CD14-positive monocyte (primary cell): Measurements from ENCODE around the gene PAX6. TPM values are rescaled to one million over a fixed set of nuclear protein-coding genes. Genes with fewer than 3 reads are reported as not detected.

ENCODE experiments used
- DNase-seq, 3 donors: peaks; one replicate each; pipeline ENCODE4 v3.0.0-alpha.2; 2011 to 2022
- H2AFZ ChIP-seq: 2 replicates; pipeline ENCODE4 v1.6.0; 2012; ENCODE audit warnings: mild to moderate bottlenecking, low read depth, low read length, inconsistent platforms; ENCODE audit not compliant: insufficient read depth, poor library complexity, severe bottlenecking
- H3K27ac ChIP-seq, 2 donors: 1 replicate in 1 of 2; 2 replicates in 1 of 2; pipeline ENCODE4 v1.5.1; 2012 to 2013; ENCODE audit warnings: low read length in 2 of 2, control low read depth in 1 of 2, inconsistent platforms in 1 of 2, low read depth in 1 of 2, mild to moderate bottlenecking in 1 of 2
- H3K27me3 ChIP-seq, 2 donors: one replicate each; pipeline versions ENCODE4 v1.6.0 to v1.6.1; 2011 to 2013; ENCODE audit warnings: low read length in 2 of 2; ENCODE audit not compliant: control insufficient read depth in 2 of 2, insufficient read depth in 2 of 2
- H3K36me3 ChIP-seq, 2 donors: replicated peaks in 1 of 2; 1 replicate in 1 of 2; 2 replicates in 1 of 2; pipeline versions ENCODE4 v1.5.1 to v1.6.1; 2012 to 2013; ENCODE audit warnings: low read length in 2 of 2, control low read depth in 1 of 2, inconsistent platforms in 1 of 2, mild to moderate bottlenecking in 1 of 2; ENCODE audit not compliant: insufficient read depth in 2 of 2, control insufficient read depth in 1 of 2
- H3K4me1 ChIP-seq, 2 donors: 1 replicate in 1 of 2; 2 replicates in 1 of 2; pipeline versions ENCODE4 v1.5.1 to v1.6.1; 2012 to 2013; ENCODE audit warnings: low read length in 2 of 2, control low read depth in 1 of 2, inconsistent platforms in 1 of 2, mild to moderate bottlenecking in 1 of 2, moderate library complexity in 1 of 2; ENCODE audit not compliant: insufficient read depth in 2 of 2, control insufficient read depth in 1 of 2
- H3K4me2 ChIP-seq: replicated peaks from 2 replicates; pipeline ENCODE3; 2012; ENCODE audit warnings: low read length, moderate library complexity, mild to moderate bottlenecking; ENCODE audit not compliant: poor library complexity, severe bottlenecking; ENCODE audit errors: extremely low read depth
- H3K4me3 ChIP-seq, 3 experiments: fragments of 200-600 bp in 1 of 3; sonication (generic) in 1 of 3; replicated peaks in 1 of 3; 1 replicate in 2 of 3; 2 replicates in 1 of 3; pipeline ENCODE4 v1.5.1; 2011 to 2013; ENCODE audit warnings: low read length in 3 of 3, mild to moderate bottlenecking in 3 of 3, control low read depth in 2 of 3, low read depth in 2 of 3, inconsistent platforms in 1 of 3, moderate library complexity in 1 of 3
- H3K79me2 ChIP-seq: 2 replicates; pipeline ENCODE4 v1.6.0; 2012; ENCODE audit warnings: mild to moderate bottlenecking, control low read depth, inconsistent platforms, low read length, moderate library complexity; ENCODE audit not compliant: insufficient read depth
- H3K9ac ChIP-seq: 2 replicates; pipeline ENCODE4 v1.6.0; 2017; ENCODE audit warnings: low read length, mild to moderate bottlenecking; ENCODE audit not compliant: insufficient read depth, poor library complexity, severe bottlenecking
- H3K9me3 ChIP-seq, 2 donors: replicated peaks in 1 of 2; 1 replicate in 1 of 2; 2 replicates in 1 of 2; pipeline versions ENCODE4 v1.5.1 to v1.6.1; 2012 to 2013; ENCODE audit warnings: low read length in 2 of 2, control low read depth in 1 of 2; ENCODE audit not compliant: control insufficient read depth in 1 of 2, insufficient read depth in 1 of 2
- H4K20me1 ChIP-seq: 2 replicates; pipeline ENCODE4 v1.6.0; 2012; ENCODE audit warnings: mild to moderate bottlenecking, low read length, control low read depth, moderate library complexity; ENCODE audit not compliant: insufficient read depth
- H3K27ac Mint-ChIP-seq, 7 donors: one replicate each; pipeline ENCODE4 v1.8.0; 2020; ENCODE audit warnings: mild to moderate bottlenecking in 7 of 7, mixed read lengths in 7 of 7, moderate library complexity in 6 of 7, inconsistent platforms in 2 of 7
- H3K27me3 Mint-ChIP-seq, 3 donors: one replicate each; pipeline ENCODE4 v1.8.0; 2021 to 2022; ENCODE audit warnings: low read depth in 3 of 3, mild to moderate bottlenecking in 3 of 3, mixed read lengths in 3 of 3, moderate library complexity in 3 of 3, inconsistent platforms in 1 of 3
- H3K36me3 Mint-ChIP-seq, 2 donors: one replicate each; pipeline ENCODE4 v1.8.0; 2020; ENCODE audit warnings: mixed read lengths in 2 of 2, inconsistent platforms in 1 of 2, mild to moderate bottlenecking in 1 of 2
- H3K4me1 Mint-ChIP-seq: one replicate; pipeline ENCODE4 v1.8.0; 2020; ENCODE audit warnings: mild to moderate bottlenecking, mixed read lengths
- H3K4me3 Mint-ChIP-seq, 2 donors: one replicate each; pipeline ENCODE4 v1.8.0; 2020; ENCODE audit warnings: mild to moderate bottlenecking in 2 of 2, mixed read lengths in 2 of 2, moderate library complexity in 1 of 2
- H3K9me3 Mint-ChIP-seq, 7 donors: one replicate each; pipeline ENCODE4 v1.8.0; 2020 to 2022; ENCODE audit warnings: mixed read lengths in 7 of 7, mild to moderate bottlenecking in 6 of 7, moderate library complexity in 6 of 7, inconsistent platforms in 2 of 7
- CTCF ChIP-seq: fragments of 200-600 bp; IDR thresholded peaks from one replicate; pipeline ENCODE4 v1.8.0; 2022; ENCODE audit warnings: antibody characterized with exemption, mild to moderate bottlenecking
- WGBS: methylation state at CpG from one replicate; pipeline ENCODE4 v1.1.5; 2013; ENCODE audit warnings: missing lambda C conversion rate; ENCODE audit not compliant: insufficient coverage; 5-methylcytosine and 5-hydroxymethylcytosine counted together
- intact Hi-C, 2 donors: fragments of 100-400 bp; cut with micrococcal nuclease; formaldehyde crosslinking; loops; one replicate each; pipeline versions ENCODE4 v1.15.0 to v1.15.1; 2023
- polyA plus RNA-seq, 3 donors: library from polyadenylated mRNA; depleted of rRNA in 1 of 3; unstranded in 2 of 3; stranded (reverse) in 1 of 3; fragments of 300-500 nt in 2 of 3; fragments of >200 nt in 1 of 3; fragmentation: Illumina TruSeq in 2 of 3; gene quantifications; 1 replicate in 2 of 3; 2 replicates in 1 of 3; pipeline ENCODE4 v1.2.3, GENCODE V29; 2012 to 2021

Gene PAX6
- polyA plus RNA-seq, 3 donors, result not detected

- H3K4me3 ChIP-seq, result no peak overlapping the region
- H3K9ac ChIP-seq, result no peak overlapping the region
- H3K36me3 ChIP-seq, result no peaks in the 10 kb centered on the region
- Mint-ChIP-seq H3K36me3 (peaks cover 0 to 4% of the 10 kb centered on the region in 2 donors), H3K4me3 (peak overlapping the region in 1 of 2 donors; percentile 86), H3K4me1 (peaks cover 32% of the 10 kb centered on the region), H3K9me3 (peaks cover 0 to 45% (median 30%) of the 10 kb centered on the region in 7 donors), H3K27me3 (peaks cover 91 to 100% (median 95%) of the 10 kb centered on the region in 3 donors), H3K27ac (no peak overlapping the region)
- intact Hi-C loops, result no loop called here
- peaks cover 11 to 30% of the 10 kb centered on the region in 2 donors for H3K4me1 ChIP-seq
- TF ChIP-seq CTCF, result no peak
- H4K20me1 ChIP-seq, result no peaks in the 10 kb centered on the region
- DNase-seq, result no peak
- no peaks in the 10 kb centered on the region for H3K79me2 ChIP-seq
- peaks cover 90 to 100% of the 10 kb centered on the region in 2 donors for H3K27me3 ChIP-seq
- 4% methylated on average over 50 of the region's 58 CpGs for WGBS
- no peak overlapping the region for H3K27ac ChIP-seq
- peaks cover 3 to 85% of the 10 kb centered on the region in 2 donors for H3K9me3 ChIP-seq
- H2AFZ ChIP-seq, result peak overlapping the region; percentile 41
- peak overlapping the region; percentile 30 for H3K4me2 ChIP-seq
Observed at GRCh38 chr11:31817621-31818424, 6.7 kb upstream of the PAX6 start.

GRCh38 chr11:31817054-31817620, 6.0 kb upstream of the PAX6 start:
- no peak overlapping the region for H3K9ac ChIP-seq
- no peaks in the 10 kb centered on the region for H4K20me1 ChIP-seq
- H3K4me2 ChIP-seq, result peak overlapping the region; percentile 30
- Mint-ChIP-seq H3K27ac (no peak overlapping the region), H3K4me3 (peak overlapping the region in 1 of 2 donors; percentile 86), H3K9me3 (peaks cover 3 to 50% (median 35%) of the 10 kb centered on the region in 7 donors), H3K4me1 (peaks cover 38% of the 10 kb centered on the region), H3K36me3 (peaks cover 5 to 7% of the 10 kb centered on the region in 2 donors), H3K27me3 (peaks cover 91 to 100% (median 95%) of the 10 kb centered on the region in 3 donors)
- no peak overlapping the region for H3K27ac ChIP-seq
- peaks cover 90 to 100% of the 10 kb centered on the region in 2 donors for H3K27me3 ChIP-seq
- H3K4me3 ChIP-seq, result no peak overlapping the region
- H2AFZ ChIP-seq, result no peak overlapping the region
- intact Hi-C loops, result no loop called here
- no peak for DNase-seq
- no peaks in the 10 kb centered on the region for H3K36me3 ChIP-seq
- no peak for TF ChIP-seq CTCF
- H3K79me2 ChIP-seq, result no peaks in the 10 kb centered on the region
- 2% methylated on average over 47 of the region's 48 CpGs for WGBS
- H3K4me1 ChIP-seq, result peaks cover 17 to 37% of the 10 kb centered on the region in 2 donors
- peaks cover 3 to 85% of the 10 kb centered on the region in 2 donors for H3K9me3 ChIP-seq
